HG03039 (cell line): ENCODE data around the gene IL1RAPL2.
"Not testable (repeated sequence)": the region's sequence is repeated elsewhere in the genome, so short reads cannot be mapped to it uniquely, and the experiment has no call there.

Source experiments
- ATAC-seq: cut with Tn5 transposase; IDR thresholded peaks from one replicate; pipeline ENCODE4 v1.9.1; 2021; ENCODE audit warnings: mild to moderate bottlenecking, moderate library complexity; ENCODE audit not compliant: unreplicated experiment

The IL1RAPL2 gene

GRCh38 chrX:104669063-104669462 is 103.1 kb downstream of the IL1RAPL2 start:
- ATAC-seq = no peak

DNA sequence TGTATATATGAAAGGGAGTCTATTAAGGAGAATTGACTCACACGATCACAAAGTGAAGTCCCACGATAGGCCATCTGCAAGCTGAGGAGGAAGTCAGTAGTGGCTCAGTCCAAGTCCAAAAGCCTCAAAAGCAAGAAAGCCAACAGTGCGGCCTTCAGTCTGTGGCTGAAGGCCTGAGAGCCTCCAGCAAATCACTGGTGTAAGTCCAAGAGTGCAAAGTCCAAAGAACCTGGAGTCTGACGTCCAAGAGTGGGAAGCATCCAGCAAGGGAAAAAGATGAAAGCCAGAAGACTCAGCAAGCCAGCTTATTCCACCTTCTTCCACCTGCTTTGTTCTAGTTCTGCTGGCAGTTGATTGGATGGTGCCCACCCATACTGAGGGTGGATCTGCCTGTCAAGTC is 104.1 kb downstream of the IL1RAPL2 start:
- no peak for ATAC-seq

GRCh38 chrX:104677517-104677916 is 111.5 kb downstream of the IL1RAPL2 start:
- not testable (repeated sequence) for ATAC-seq

DNA sequence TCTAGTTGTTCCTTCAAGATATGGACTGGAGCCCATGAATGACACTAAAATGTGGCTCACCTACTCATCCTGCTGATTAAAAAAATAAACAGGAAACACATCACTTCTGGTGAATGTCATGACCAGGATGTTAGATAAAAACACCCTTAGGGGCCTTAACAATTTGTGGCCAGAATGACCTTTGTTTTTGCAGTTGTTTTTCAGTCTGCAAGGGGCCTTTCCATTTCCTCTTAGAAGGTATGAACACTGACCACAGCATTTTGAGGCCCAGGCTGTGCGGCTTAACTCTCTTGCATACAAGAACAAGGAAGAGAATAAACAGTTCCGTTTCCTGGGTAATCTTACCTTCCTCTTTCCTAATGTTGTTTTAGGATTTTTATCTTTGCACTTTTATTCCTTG is 113.2 kb downstream of the IL1RAPL2 start:
- no peak for ATAC-seq

GRCh38 chrX:104681214-104681613 is 115.2 kb downstream of the IL1RAPL2 start:
- no peak for ATAC-seq

DNA sequence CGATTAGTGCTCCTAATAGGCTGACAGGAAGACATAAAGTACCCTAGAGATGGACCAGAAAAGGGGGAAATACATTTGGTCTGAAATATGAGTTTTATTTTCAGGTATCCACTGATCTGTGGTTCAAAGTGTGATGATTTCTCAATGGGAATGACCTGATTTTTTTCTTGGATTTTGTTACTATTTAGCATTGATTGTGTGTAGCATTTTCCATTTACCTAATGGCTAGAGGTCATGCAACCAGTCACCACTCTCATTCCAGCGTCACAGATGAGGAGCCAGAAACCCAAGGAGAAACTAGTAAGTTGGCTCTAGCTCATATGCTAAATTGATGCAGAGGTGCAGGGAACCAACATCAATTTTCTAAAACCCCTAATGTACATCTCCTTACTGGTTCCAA is 118.1 kb downstream of the IL1RAPL2 start:
- no peak for ATAC-seq

GRCh38 chrX:104695593-104695992 is 129.6 kb downstream of the IL1RAPL2 start:
- ATAC-seq = no peak

DNA sequence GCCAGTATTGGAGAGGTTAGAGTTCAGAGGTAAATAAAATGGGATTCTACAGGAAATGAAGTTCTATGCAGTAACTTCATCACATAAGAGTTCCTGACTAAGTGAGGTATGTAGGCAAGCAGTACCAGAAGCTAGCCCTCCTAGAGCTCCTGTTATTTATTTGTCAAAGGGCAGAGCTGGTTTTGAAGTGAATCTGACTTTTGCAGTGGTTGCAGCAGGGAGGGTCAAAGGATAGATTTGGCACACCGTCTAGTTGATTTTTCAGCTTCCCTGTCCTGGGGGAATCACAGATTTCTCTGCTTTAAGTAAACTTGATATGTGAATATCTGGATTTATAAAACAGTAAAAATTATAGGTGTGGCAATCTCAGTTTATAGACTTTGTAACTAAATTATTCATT is 130.7 kb downstream of the IL1RAPL2 start:
- no peak for ATAC-seq

DNA sequence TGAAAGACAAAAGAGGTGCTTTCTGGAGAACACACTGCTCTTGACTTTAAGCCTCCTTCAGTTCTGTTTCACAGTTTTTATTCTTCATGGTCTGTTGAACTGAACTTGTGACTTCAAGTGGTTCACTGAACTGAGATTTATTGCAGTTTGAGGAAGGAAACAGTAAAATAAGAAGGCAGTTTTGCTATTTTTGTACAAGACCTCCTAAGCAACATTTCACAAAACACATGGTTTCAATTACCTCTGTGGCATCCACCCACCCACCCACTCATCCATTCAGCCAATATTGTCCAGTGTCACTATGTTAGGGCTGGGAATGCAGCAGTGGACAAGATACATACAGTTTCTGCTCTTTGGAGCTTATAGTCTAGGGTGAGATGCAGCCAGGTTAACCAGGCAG is 131.3 kb downstream of the IL1RAPL2 start:
- no peak for ATAC-seq

DNA sequence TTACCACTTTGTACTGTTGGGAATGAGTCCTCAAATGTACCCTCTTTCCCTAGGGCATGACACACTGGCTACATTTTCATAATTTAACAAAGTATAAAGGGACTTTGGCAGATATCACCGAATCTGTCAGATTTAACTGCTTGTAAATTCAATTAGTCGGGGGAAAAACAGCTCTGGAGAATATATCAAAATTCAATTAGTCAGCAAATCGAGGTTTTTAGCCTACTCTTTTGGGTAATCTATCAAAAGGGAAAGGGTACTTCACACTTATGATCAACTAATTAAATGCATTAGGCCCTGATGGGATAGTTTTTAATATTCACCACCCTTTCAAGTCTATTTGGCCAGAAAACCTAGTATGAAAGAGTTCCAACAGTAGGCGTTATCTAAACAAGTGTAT is 141.0 kb downstream of the IL1RAPL2 start:
- ATAC-seq = no peak

GRCh38 chrX:104707572-104707971 is 141.6 kb downstream of the IL1RAPL2 start:
- no peak for ATAC-seq

- no peak for ATAC-seq
Measured at GRCh38 chrX:104712515-104712914, 146.5 kb downstream of the IL1RAPL2 start.

DNA sequence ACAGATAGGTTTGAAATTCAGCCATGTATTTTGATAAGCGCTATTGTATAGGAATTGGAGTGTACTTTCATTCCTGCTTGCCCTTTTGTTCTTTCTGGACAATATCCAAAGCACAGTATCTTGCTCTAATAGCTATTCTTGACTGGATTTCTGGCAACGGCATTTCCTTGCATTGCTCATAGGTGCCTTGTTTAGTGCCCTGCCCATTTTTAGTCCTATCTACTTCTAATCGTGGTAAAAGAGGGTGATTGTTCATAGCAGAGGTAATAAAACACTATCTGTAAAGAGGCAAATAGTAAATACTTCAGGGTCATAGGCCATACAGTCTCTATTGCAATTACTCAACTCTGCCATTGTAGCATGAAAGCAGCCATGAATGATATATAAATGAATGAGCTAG is 155.9 kb downstream of the IL1RAPL2 start:
- ATAC-seq = no peak

GRCh38 chrX:104728456-104728855 is 162.5 kb downstream of the IL1RAPL2 start:
- no peak for ATAC-seq

DNA sequence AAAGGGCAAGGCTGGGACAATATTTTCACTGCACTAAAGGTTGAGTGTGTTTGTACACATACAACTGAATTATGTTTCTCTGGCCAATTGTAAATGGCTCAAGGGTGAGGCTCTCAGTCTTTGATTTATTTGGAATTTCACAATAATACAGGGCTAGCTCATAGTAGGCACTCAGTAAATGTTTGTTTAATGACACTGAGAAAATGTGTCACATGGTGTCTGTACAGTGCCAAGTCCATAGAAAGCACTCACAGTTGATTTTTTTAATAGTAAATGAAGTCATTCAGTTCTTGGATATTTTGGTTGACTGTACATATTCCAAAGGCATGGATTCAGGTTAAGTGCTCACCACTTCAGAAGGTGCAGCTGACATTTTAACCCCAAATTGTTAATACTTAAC is 176.4 kb downstream of the IL1RAPL2 start:
- no peak for ATAC-seq

GRCh38 chrX:104745152-104745551 is 179.2 kb downstream of the IL1RAPL2 start:
- ATAC-seq = no peak

DNA sequence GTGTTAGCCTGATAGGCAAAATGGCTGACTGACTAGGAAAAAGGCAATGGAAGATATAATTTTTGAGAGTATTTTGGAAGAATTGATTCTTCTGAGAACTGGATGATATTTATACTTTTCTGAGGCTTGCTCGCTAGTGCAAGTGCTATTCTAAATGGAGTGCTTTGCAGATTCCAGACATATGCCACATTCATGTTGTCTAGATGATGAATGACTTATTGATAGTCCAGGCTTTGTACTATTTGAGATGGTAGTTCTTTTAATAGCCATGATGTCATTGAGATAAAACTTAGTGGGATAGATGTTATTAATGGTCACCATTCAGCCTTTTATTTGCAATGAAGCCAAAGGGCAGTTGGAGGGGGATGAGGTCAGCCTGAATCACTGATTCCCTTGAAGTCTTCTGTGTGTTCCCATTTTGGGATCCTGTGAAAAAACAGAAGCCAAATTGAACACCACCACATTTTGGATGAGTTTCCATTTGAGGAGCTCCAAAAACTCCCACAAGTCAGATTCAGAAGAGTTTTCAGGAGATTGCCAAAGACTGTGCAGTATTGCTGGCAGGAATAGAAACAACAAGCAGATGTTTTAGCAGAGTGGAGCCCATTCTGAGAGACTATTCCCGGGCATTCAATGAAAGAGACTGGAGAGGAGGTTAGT is 184.1 kb downstream of the IL1RAPL2 start:
- ATAC-seq = no peak

GRCh38 chrX:104762641-104763040 is 196.6 kb downstream of the IL1RAPL2 start:
- ATAC-seq = no peak

DNA sequence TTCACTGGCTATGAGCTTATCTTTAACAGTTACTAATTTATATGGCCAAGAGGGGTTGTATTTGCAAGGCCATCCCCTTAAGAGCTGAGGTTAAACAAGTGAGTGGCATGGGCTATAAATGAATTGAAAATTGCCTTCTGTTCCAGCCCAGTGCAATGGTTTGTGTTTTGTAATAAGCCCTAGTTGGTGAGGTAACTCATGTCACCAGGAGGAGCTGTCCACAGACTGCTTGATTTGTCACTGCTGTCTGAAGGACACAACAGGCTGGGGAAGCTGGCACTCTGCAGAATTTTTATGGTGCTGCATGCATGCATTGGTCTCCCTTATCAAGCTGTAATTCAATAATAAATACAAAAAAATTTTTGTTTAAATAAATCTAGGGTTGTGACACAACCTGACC is 223.8 kb downstream of the IL1RAPL2 start:
- no peak for ATAC-seq

GRCh38 chrX:104795804-104796203 is 229.8 kb downstream of the IL1RAPL2 start:
- ATAC-seq = no peak

- no peak for ATAC-seq
Measured at GRCh38 chrX:104803219-104803618, 237.2 kb downstream of the IL1RAPL2 start.

DNA sequence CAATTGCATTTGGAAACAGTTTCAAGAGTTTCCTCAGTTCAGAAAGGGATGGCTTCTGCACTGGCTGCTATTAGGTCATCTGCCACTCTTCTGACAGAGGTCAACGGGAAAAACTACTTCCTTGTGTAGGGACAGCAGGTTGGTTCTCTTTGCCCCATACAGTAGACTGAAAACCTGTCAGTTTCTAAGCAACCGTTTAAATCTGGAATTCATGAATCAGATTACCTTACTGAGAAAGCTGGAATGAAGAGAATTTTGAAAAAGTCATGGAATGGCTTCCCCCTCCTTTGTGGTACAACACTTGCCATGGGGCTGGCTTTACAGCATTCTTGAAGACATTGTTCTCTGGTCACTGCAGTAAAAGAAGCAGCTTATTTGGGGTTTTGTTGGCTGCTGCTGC is 240.3 kb downstream of the IL1RAPL2 start:
- no peak for ATAC-seq

- ATAC-seq = no peak
Measured at GRCh38 chrX:104833401-104833800, 267.4 kb downstream of the IL1RAPL2 start.
